DND-41 (cell line): Measurements from ENCODE around the gene GRID1.

Experiments used
- CTCF ChIP-seq: IDR thresholded peaks from 2 replicates; pipeline ENCODE4 v1.5.1; 2012; ENCODE audit warnings: borderline replicate concordance, low read length, moderate library complexity, mild to moderate bottlenecking; ENCODE audit not compliant: poor library complexity, severe bottlenecking; ENCODE audit errors: extremely low read depth
- EZH2 ChIP-seq: IDR thresholded peaks from 3 replicates; pipeline ENCODE4 v1.6.1; 2012; ENCODE audit warnings: borderline replicate concordance, low read depth, mild to moderate bottlenecking, moderate library complexity, low read length, inconsistent platforms; ENCODE audit not compliant: severe bottlenecking

GRCh38 chr10:85848756-85849155, 517.8 kb downstream of the GRID1 start:
- TF ChIP-seq CTCF (no peak), EZH2 (no peak)
